ENCODE data around the gene PDF. TPM values are rescaled to one million over a fixed set of nuclear protein-coding genes. Genes with fewer than 3 reads are reported as not detected.

PDF gene
- total and polyA plus RNA-seq, 2 of the 13 experiments (the other 11 are each of a cell fraction or from before 2014, with no cell fraction given), result 12.4 to 48.8 TPM

GRCh38 chr16:69311533-69312387, 18.6 kb downstream of the PDF start (continued):
- TF ChIP-seq ZHX1 (CRISPR knock-in tag; IDR thresholded peaks at IDR 0.05; ENCODE audit: low read depth), result 0 out of 2 replicates have a peak, but pooled peaks have one; percentile 36
- no peak for TF ChIP-seq NR3C1 (CRISPR knock-in tag; IDR thresholded peaks at IDR 0.05)
- 0 out of 2 replicates have a peak, but pooled peaks have one; percentile 19 for TF ChIP-seq AKNA (CRISPR knock-in tag; IDR thresholded peaks at IDR 0.05; ENCODE audit: borderline replicate concordance)
- TF ChIP-seq NFATC3 (CRISPR knock-in tag; IDR thresholded peaks at IDR 0.05), result no peak
- no peak for TF ChIP-seq BORCS8-MEF2B (CRISPR knock-in tag; IDR thresholded peaks at IDR 0.05)
- TF ChIP-seq SOX5 (CRISPR knock-in tag; IDR thresholded peaks at IDR 0.05; ENCODE audit: borderline replicate concordance), result no peak; the same call in 1 of the 2 replicates
- no peak for TF ChIP-seq CBX2 (IDR thresholded peaks at IDR 0.05; ENCODE audit: low read depth, low read length)
- TF ChIP-seq CBX2 (CRISPR knock-in tag; IDR thresholded peaks at IDR 0.05; ENCODE audit: low read depth), result no peak
- no peak for TF ChIP-seq ZNF615 (CRISPR knock-in tag; IDR thresholded peaks at IDR 0.05; ENCODE audit: borderline replicate concordance)
- no peak for TF ChIP-seq SP140L (CRISPR knock-in tag; IDR thresholded peaks at IDR 0.05; ENCODE audit: borderline replicate concordance)
- no peak for TF ChIP-seq PCBP1 (IDR thresholded peaks at IDR 0.05; ENCODE audit: borderline replicate concordance, low read depth, low read length)
- no peak for TF ChIP-seq KIAA2018 (CRISPR knock-in tag; IDR thresholded peaks at IDR 0.05; ENCODE audit: borderline replicate concordance)
